NCI-H1105 (cell line): ENCODE data around the gene MED25.

Experiments used
- DNase-seq: peaks from one replicate; lab custom pipeline; 2025; lab: John Stamatoyannopoulos, UW

MED25 gene

GRCh38 chr19:49799271-49799797, 18.8 kb upstream of the MED25 start:
- no peak for DNase-seq

- DNase-seq = no peak
These were observed 18.2 kb upstream of the MED25 start for GRCh38 chr19:49799798-49800376.

GRCh38 chr19:49800771-49801170, 17.3 kb upstream of the MED25 start:
- DNase-seq = no peak

GRCh38 chr19:49801401-49801888, 16.6 kb upstream of the MED25 start:
- no peak for DNase-seq

DNA sequence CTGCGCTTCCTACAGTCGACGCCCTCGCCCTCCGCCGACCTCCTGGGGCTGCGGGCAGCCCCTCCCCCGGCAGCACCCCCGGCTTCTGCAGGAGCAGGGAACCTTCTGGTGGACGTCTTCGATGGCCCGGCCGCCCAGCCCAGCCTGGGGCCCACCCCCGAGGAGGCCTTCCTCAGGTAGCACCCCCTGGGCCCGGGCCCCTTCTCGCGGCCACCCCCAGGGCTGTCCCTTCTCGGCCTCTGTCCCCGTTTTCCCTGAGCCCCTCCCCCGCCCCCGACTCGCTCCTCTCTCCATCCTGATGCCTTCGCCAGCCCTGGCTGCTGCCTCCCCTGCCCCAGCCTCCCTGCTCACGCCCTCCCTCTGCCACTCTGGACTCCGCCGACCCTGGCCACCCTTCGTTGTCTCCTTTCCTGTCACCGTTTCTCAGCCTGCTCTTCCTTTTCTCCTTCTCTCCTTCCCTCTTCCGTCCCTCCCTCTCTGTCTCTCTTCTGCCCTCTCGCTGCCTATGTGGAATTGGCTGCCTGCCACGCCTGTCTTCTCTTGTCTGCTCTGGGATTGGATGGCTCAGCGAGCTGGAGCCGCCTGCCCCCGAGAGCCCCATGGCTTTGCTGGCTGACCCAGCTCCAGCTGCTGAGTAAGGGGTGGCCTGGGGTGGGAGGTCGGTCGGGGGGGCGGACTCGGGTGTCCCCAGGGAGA, 16.0 kb upstream of the MED25 start:
- DNase-seq = peak; percentile 67

DNA sequence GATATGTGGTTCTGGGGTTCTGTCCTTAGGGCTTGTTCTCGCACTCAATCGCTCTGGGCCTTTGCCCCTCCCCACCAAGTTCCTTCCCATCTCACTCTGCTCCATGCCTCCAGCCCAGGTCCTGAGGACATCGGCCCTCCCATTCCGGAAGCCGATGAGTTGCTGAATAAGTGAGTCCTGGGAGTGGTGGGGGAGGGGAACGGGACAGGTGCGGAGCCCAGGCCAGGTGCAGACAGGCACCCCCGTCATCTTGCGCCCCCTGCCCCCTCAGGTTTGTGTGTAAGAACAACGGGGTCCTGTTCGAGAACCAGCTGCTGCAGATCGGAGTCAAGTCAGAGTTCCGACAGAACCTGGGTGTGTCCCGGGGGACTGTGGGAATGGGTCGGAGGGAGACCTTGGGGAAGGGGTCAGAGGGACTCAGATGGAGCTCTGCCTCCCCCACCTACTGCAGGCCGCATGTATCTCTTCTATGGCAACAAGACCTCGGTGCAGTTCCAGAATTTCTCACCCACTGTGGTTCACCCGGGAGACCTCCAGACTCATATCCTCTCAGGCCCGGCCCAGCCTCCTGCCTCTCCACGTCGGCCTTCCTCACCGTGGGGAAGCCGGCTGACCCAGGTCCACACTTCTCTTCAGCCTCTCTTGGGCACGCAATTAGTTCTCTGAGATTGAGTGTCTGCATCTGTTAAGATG, 15.1 kb upstream of the MED25 start:
- DNase-seq = no peak

DNA sequence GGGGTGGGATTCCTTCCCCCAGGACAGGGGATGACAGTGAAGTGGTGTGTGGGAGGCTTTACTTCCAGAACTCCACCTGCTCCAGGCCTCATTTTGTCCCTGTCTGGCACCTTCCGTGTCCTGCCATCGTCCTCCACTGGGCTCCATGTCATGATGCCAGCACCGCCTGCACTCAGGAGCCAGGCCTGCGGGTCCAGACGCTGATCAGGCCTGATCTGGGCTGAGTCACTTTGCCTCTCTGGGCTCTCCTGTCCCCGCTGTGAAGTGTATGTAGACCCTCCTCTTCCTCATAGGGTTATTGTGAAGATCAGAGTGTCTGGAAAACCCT, 14.6 kb upstream of the MED25 start:
- no peak for DNase-seq

DNA sequence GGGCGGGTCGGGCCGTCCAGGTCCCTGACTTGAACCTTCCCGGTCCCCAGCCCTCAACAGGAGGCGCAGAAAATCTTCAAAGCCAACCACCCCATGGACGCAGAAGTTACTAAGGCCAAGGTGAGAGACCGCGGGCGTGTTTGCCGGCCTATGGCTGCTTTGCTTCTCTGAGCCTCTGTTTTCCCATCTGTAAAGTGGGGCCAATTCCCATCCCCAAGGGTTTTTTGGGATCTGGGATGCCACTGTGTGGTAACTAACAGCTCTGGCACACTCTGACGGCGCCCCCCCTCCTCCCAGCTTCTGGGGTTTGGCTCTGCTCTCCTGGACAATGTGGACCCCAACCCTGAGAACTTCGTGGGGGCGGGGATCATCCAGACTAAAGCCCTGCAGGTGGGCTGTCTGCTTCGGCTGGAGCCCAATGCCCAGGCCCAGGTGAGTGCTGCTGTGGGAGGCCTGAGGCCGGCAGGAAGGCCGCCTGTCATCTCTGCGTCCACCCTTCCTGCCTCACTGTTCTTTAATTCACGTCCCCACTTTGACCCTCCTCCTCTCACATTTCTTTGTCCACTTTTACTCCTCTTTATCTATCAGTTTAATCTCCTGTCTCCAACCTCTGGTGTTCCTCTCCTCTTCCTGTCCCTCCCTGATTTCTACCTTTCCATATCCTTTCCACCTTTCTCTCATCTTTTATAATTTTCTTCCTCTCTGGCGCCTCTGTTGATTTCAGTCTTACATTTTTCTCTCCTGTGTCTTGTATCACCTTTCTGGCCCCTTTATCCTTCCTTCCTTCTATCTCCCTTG, 12.1 kb upstream of the MED25 start:
- DNase-seq = no peak

GRCh38 chr19:49806620-49806959, 11.5 kb upstream of the MED25 start:
- no peak for DNase-seq

DNA sequence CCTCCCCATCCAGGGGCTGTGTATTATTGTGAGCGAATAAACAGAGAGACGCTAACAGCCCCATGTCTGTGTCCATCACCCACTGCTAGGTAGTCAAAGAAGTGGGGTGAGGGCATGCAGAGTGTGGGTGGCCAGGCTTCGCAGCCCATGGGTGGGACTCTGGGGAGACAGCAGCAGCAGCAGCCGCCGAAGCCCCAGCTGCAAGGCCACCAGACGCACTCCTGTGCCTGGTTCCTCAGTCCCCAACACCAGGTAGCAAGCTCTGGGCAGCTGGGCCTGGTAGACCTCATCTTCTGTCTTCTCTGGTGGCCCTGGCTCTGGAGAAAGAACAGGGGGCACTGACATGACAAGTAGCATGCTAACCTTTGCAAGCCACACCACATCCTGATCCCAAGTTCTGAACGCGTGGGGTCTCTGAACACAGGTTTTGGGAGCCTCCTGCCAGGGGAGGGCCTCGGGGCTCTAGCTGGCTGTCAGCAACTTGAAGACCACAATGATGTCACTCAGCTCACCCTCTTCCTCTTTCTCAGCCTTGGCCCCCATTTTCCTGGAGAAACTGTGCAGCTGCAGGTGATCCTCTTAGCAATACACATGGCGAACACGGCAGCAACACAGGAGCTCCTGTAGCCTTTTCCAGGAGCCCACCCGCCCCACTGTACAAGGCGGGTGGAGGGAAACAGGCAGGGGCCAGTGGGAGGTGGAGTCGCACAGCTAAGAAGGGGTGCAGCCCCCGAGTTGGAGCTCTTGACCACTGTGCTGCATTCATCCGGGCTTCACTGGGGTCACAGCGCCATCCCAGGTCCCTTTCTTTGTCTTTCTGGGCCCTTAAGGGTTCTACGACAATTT, 10.8 kb upstream of the MED25 start:
- DNase-seq = no peak

GRCh38 chr19:49807904-49808675, 10.0 kb upstream of the MED25 start:
- DNase-seq = no peak

- DNase-seq = peak; percentile 96
These were observed 9.4 kb upstream of the MED25 start for GRCh38 chr19:49808711-49809159.

GRCh38 chr19:49809160-49809940, 8.7 kb upstream of the MED25 start:
- peak; percentile 17 for DNase-seq

DNA sequence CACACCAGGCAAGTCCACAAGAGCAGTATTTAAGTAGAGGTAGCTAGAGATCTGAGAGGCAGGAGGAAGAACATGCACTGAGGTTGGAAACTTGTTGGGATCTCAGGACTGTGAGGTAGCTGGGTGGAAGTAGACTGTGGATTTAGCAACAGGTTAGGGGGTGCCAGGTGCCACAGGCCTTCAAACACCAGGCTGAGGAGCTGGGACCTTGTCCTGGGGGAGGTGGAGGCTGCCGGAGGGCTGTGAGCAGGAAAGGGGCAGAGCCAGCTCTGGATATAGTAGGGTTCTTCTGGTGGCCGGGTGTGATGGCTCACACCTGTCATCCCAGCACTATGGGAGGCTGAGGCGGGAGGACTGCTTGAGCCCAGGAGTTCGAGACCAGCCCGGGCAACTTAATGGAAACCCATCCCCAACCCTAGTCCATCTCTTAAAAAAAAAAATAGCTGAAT, 8.1 kb upstream of the MED25 start:
- no peak for DNase-seq

DNA sequence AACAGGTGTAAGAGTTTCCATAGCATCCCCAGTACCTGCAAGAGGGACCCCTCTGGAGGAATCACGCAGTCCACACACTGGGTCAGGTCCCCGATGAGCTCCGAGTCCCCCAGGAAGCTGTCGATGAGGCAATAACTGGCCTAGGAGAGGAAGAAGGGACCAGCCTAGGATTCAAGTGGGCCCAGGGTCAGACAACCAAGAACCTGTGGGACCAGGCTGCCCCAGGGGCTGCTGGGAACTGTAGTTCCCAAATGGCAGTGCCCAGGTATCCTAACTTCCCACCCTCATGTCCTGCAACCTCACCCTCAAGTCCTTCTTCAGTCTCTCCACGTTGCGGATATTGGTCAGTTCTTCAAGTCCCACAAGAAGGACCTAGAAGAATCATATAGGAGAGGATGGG, 6.8 kb upstream of the MED25 start:
- no peak for DNase-seq

DNA sequence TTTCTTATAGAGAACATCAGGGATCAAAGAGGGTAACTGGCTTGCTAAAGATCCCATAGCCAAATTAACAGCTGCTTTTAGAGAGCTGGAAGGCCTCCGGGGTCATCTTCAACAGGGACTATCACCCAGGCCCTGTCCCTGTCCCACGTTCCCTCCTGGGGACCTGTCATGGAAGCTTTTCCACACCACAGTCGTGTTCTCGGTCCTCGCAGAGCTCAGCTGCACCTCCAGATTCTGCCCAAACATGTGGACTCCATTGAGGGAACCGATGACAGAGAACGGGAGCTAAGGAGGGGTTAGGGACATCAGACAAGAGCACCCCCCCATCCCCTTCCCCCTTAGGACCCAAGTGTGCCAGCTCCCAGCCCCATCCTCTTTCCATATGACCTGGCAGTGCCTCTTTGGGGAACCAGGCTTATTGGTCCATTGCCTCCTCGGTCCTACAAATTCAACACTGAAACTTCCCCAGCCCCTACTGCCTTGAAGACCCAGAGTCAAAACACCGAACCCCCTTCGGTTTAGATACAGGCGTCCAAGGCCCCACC, 5.6 kb upstream of the MED25 start:
- DNase-seq = no peak

DNA sequence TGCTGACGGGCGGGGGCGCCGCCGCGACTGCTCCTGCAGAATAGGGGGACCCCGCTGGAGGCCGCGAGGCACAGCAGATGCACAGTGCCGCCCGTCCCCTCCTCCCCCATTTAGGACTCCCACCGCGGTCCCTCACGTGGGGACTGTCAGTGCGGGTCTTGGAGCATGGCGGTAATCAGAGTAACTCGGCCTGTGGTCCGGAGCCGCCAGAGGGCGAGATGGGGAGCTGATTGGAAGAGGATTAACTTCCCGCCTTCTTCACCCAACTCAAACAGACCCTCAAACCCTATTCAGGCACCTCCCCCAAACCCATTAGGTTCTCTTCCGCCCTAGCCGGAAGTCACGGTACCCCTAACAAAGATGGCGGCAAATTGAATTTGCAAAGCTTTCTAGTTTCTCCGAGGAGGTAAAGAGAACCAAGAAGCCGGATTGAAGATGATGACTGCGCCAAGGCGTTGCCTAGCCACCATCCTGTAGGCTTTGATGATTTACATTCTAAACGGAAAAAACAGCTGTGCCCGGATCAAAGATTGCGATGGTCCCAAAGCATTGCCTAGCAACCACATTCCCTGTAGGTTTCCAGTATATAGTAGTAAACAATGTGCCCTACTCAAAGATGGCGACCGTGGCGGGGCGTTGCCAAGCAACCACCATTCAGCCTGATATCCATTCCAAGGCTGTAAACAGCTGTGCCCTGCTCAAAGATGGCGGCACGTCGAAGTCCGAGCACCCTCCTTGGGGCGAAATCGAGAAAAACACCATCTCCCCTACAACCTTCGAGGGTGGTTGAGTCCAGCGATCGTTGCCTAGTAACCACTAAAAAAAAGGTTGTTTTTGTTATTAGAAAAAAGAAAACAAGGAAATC, 4.9 kb upstream of the MED25 start, which contains the start of gene FUZ:
Gene FUZ, minus strand, starts transcription at position 296 of the 865 bp plus-strand sequence. Its CDS starts 186 bp downstream, at position 110.
- peak; percentile 98 for DNase-seq

DNA sequence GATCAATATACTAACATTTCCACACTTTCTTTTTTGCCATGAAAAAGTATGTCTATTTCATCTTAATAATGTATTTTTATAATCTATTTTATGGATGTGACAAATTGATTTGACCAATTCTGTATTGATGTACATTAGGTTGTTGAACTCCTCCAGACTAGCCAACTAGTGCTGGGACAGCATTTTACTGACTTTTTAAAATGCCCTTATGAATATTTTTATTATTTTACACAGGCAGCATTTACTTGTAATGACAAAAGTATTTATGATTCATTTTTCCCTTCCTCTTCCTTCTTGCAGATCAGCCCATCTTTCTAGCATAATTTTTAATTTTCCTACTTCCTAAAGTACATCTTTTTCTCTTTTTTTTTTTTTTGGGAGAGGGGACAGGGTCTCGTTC, 4.1 kb upstream of the MED25 start:
- DNase-seq = no peak
